ENCODE results near the gene TRAF3IP3.

GRCh38 chr1:209774592-209774991, 18.7 kb downstream of the TRAF3IP3 start:
- TF ChIP-seq GATA2 (IDR thresholded peaks at IDR 0.05; ENCODE audit: low read depth, low read length) (no peak), GATA3 (IDR thresholded peaks at IDR 0.05; ENCODE audit: low read depth, low read length) (no peak)

All from SH-SY5Y (cell line).